ENCODE results near the gene MYO1E.
"Not testable (repeated sequence)": the region's sequence is repeated elsewhere in the genome, so short reads cannot be mapped to it uniquely, and the experiment has no call there.

Gene MYO1E

DNA sequence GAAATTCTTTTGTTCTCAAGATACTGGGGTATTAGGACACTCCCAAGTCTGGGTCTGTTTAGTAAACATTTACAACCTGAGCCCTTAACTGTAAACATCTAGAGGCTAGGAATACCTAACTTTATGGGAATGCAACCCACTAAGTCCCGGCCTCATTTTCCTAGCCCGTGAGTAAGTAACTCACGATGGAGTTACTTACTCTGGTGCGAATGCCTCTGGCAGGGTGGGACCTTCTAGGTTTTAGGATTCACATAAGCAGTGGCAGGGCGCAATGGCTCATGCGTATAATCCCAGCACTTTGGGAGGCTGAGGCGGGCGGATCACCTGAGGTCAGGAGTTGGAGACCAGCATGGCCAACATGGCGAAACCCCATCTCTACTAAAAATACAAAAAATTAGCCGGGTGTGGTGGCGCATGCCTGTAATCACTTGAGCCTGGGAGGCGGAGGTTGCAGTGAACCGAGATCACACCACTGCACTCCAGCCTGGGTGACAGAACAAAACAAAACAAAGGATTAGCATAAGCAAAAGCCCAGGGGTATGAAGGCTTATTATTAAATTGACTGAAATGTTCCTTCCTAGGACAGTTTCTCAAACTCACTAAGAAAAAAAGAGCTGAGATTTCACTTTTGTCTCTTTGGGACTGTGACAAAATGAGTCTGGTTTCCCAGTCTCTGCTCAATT, 14.7 kb upstream of the MYO1E start:
- not testable (repeated sequence) for DNase-seq

DNA sequence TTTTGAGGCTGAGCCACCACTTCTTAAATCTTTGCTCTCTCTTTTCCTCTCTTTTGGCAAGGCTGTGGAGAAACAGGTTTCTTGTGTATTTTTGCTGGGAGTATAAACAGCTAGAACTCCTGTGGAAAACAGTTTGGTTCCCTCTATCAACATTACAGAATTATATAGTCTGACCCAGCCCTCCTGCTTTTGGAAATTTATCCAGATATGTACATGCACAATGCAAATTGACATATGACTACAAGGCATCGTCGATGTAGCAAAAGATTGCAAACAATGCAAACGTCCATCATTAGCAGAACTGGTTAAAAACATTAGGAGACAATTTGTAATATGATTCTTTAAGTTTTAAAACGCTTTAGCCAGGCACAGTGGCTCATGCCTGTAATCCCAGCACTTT, 12.5 kb upstream of the MYO1E start:
- no peak for DNase-seq

DNA sequence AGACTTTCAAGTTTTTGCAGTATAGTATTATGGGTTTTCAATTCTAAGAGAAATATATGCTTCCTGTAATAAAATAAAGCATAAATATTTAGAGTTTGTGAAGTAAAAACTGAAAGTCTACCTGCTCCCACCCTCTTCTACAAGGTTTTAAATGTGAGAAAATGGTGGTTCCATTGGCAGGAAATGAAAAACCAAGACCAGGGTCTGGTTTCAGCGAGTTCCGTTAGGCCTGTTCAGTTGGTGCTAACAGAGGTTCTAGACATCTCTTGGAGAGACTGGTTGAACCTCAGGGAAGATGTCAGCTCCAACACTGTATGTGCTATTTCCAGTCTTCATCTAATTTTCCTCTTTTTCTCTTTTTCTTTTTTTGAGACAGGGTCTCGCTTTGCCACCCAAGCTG, 11.8 kb upstream of the MYO1E start:
- DNase-seq = no peak

DNA sequence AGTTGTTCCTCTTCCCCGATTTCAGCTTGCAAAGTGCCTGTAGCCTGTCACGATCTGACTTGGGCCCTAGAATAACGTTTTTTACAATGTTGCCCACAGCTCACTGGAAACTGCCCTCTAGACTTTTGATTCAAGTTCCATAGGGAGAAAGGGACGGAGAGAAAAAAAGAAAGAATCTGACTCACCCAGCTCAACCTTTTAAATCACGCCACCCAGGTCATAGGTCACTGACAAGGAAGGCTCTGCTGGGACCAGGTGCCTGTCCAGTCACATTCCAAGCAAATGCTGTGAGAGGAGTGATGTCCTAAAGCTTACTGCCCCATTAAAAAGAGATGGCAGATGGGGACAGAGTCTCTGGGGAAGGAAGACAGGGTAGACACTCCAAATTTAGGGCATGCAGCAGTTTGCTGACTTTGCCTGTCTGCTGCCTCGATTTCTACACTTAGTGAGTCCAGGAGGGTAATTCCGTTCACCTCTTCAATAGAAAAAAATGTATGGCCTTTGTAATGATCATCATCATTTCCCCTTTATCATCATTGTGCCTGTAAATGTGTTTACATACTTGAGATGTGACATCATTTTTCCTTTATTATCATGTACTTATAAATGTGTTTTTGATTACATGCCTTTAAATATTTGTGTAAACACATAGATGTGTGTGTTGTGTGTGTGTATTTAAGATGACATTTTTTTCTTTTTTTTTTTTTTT, 8.4 kb upstream of the MYO1E start:
- DNase-seq = no peak

DNA sequence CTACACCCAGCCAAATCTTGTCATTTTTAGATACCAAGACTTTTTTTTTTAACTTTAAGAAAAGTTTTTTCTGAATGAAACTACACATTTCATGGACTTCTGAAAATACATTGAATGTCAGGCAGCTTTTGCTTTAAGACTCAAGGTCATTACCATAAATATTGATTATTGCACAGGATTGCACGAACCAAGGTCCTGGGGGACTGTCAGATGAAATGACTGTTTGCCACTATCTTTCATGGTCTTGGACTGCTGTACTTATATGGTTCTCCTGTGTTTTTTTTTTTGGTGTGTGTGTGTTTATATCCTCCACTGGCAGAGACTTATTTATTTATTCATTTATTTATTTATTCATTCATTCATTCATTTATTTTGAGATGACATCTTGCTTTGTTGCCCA, 6.9 kb upstream of the MYO1E start:
- no peak for DNase-seq

DNA sequence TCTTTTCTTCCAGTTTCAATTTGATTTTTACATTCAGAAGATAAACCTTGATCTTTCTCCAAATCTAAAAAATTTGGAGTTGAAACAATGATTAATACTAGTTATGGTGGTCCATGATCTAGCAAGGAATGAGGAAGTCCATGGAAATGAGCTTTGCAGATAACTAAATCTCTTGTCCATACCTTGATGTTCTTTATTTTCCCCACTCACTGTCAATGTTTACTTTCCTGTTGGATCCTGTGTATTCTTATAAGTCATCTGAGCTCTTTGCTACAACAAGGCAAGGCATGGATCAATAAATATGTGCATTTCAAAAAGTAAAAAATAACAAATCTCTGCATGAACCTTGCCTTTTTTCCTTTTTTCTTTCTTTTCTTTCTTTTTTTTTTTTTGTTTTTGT, 6.2 kb upstream of the MYO1E start:
- DNase-seq = no peak

DNA sequence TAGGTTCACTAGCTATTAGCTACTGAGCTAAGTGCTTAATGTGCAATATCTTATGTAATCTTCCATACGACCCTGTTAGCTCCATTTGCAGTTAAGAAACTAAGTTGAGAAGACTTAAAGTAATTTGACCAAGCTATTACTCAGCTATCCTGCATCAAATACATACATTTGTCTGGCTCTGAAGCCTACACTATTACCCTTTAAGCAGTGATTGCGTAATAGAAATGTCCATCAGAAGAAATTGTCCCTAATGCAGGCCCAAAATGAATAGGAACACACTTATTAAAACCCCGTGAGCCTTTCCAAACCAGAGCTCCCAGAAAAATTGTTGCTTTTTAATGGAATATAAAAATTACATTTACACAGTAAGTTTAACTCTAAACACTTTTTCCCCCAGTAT, 5.3 kb upstream of the MYO1E start:
- DNase-seq = no peak

DNA sequence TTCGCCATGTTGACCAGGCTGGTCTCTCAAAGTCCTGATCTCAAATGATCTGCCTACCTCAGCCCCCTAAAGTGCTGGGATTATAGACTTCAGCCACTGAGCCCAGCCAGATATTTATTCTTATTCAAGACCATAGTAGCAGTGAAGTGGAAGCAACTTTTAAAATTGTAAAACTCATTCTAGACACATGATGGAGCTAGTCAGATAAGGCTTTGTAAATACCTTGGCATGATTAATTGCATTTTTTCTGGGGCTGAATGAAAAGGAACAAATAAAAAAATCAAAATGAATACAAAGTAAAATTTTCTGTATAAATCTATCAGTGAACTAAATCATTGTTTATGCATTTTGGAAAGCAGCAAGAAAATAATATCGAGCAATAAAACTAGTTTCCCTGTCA, 4.1 kb upstream of the MYO1E start:
- no peak for DNase-seq

DNA sequence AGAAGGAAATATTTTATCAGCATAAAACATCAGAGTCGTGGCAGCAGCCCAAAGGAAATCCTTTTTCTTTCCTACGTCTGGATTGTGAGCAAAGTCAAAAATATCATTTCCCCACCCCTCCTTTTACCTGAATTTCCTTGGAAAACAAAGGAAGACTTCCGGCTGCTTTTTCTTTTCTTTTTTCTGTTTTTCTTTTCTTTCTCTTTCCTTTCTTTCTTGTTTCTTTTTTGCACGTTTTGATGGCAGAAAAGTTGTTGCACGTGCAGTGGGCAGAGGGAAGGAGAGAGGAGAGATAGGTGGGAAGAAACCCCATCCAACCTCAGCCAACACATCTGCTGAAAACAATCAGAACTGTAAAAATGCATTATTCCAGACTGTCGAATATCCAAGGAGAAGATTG, 544 bp upstream of the MYO1E start:
- no peak for DNase-seq

DNA sequence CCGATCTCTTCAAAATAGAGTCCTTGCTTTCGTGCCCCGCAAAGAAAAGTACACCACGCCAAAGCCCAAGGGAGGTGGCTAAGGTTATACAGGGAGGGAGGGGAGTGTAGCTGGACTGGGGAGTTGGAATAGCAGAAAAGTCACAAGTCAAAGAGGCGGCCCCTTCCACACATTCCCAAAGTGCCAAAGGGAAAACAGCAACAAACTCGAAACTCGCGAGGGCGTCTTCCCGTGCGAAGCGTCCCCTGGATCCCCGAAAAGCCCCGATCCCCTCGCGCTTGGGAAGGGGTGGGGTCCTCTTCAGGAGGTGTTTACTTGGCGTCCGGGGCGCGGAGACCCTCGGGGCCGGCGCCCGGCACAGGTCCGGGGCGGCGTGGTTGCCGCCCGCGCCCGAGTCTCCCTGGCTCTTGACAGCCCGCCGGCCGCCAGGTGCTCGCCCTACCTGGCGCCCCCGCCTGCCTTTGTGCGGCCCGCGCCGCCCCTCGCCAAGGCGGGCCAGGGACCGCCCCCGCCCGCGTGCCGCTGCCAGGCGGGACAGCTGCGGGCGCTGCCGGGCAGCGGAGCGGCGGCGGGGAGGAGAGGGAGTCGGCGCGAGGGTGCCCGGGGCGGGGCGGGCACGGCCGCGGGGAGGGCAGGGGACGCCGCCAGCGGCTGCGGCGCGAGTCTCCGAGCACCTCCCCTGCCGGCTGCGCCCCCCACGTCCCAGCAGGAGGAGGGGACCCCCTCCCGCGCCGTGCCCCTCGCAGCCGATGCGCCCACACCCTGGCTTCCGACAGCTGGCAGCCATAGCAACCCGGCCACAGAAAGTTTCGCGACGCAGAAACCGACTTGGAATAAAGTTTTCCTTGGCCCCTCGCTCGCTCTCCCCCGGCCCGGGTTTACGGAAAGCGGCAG, 966 bp downstream of the MYO1E start:
- peak; percentile 39 for DNase-seq

DNA sequence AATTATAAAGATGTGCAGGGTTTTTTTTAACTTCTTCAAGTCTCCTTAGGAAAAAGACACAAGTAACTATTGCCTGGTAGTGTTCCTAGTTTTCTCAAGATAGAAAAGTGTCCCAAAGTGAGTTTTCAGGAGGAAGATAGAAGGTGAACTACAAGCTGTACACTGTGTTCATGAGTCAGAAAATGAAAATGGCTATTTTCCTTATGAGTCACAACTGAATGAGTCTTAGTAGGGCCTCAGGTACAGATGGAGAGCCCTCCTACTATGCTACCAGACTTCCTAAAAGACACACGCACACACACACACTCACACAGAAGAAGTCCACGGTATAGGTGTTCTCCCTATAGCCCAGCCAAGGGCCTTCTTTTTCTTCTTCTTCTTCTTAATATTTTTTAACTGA, 3.1 kb downstream of the MYO1E start:
- DNase-seq = no peak

DNA sequence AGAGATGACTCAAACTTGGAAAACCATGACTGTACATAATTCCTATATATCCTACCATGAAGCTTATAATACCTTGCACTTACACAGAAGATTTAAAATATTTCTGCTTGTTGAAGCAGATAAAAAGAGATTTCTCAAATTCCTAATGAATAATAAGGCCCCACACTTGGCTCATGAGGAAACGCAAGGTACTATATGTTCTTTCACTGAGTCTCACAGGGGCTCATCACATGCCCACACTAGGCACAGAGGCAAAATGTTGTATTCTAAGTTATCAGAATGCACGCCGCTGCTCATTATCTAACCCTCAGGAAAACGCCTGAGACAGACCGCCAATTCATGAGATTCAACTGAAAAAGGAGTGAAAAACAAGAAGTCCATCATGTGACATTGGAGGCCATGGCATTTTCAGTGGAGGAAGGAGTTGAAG, 5.6 kb downstream of the MYO1E start:
- no peak for DNase-seq

DNA sequence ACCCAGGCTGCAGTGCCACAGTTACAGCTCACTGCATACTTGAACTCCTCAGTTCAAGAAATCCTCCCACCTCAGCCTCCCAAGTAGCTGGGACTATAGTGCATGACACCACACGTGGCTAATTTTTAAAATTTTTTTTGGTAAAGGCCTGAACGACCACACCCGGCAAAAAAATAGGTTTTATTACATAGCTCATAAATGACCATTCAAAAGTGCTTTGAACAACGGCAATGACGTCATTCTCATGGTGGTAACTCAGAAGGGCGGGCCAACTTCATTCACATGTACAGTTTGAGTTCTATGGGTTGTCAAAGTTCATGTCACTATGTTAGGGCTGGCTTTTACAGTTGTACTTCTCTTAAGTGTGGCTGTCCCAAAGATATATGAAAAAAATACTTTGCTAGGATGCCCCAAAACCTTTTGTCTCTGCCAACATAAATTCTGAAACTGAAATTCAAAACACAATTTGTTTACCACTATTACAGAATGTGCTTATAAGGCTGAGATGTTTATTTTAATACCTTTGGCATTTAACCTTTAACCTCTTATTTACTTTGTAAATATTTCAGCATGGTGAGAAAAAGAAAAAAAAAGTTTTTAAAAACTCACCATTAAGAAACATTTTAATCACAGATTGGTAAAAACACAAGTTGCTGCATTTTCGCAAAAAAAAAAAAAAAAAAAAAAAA, 6.2 kb downstream of the MYO1E start:
- no peak for DNase-seq

DNA sequence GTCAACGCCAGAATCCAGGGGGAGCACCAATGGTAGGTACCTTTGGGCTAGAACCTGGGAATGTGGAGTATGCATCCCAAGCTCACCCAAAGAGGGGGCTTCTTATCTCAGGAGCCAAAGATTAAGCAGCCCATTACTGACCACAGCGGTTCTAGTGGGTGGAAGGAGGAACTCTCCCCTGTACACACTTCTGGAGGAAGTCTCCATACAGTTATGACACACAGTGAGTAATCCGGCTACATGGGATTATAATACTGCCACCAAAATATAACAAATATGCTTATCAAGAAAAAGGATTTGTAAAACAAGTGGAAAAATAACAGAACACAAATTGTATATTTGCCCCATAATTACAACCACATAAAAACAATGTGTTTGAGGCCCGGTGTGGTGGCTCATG, 8.4 kb downstream of the MYO1E start:
- no peak for DNase-seq

DNA sequence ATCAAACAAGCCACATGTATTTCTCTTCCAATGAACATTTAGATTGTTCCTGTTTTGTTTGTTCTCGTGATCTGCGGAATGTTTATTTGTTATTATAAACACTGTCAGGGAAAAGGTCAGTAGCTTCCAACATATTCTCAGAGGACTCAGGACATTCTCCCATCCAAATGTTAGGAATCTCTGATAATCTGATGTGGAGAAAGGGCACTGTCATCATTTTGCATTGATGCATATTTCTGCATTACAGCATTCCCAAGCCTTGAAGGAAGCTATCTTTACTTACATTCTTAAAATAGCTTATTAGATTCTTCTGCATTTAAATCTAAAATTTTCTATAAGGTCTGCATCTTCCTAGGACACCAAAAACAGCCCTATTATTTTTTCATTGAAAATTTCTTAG, 10.3 kb downstream of the MYO1E start:
- DNase-seq = no peak

DNA sequence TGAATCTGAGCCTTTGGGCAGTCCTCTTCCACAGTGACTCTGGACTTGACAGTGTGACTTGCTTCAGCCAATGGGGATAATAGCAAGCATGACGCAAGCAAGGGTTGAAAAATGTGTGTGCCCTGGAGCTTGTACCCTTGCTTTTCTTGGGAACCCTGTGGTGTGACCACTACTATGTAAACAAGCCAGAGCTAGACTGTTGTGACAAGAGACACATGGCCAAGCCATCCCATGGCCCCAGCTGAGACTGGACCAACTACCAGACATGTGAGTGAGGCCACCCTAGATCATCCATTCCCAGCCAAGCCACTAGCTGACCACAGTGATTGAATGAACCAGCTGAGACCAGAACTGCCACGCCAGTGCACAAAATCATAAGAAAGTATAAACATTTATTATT, 11.8 kb downstream of the MYO1E start:
- no peak for DNase-seq

DNA sequence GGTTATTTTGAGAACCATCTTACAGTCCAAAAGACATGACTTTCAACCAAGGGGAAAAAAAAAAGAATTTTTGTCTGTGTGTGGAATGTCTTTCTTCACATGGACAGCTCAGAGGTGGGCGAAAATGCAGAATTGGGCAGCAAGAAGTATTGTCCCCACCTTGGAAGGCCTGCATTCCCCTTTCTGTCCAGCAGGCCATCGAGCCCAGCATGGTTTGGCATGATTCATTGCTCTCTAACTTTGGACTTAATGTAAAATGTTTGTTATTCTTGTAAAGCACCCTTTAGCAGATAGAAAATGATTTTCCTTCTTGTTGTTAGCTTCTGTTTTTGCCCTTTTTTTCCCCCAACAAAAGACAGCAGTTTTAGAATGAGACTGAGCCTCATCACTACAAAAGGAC, 12.4 kb downstream of the MYO1E start:
- no peak for DNase-seq

DNA sequence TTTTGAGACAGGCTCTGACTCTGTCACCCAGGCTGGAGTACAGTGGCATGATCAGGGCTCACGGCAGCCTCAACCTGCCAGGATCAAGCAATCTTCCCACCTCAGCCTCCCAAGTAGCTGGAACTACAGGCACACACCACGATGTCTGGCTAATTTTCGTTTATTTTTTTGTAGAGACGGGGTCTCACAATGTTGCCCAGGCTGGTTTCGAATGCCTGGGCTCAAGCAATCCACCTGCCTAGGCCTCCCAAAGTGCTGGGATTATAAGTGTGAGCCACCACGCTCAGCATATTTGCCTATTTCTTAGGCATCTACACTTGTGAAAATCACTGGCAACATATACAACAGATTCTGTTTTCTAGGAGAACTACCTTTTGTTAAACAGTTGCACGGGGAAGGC, 16.9 kb downstream of the MYO1E start:
- DNase-seq = no peak

DNA sequence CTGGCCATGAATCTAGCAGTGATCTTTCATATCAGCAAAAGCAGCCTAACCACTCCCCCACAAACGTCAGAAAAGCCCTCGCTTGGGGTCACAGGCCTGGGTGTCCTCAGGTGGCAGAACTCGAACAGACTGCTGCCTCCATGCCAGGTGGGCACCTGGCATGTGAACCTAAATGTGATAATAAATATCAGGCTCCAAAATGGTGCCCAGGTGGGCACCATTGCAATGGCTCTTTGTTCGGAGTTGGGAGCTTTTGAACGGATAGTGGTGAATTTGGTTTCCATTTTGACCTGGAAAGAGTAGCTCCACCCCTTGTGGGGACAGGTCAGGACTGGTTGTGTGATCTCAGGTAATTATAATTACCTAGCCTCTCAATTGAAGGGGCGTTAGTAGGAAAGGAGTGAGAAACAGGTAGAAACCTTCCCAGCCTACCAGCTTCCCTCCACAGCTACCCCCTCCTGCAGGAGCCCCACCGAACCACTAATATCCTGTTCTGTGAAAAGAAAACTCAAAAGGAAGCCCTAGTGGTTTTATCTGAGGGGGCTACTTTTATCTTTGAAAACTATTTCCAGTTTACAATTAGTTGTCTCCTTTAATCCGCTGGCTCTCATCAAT, 18.1 kb downstream of the MYO1E start:
- no peak for DNase-seq

DNA sequence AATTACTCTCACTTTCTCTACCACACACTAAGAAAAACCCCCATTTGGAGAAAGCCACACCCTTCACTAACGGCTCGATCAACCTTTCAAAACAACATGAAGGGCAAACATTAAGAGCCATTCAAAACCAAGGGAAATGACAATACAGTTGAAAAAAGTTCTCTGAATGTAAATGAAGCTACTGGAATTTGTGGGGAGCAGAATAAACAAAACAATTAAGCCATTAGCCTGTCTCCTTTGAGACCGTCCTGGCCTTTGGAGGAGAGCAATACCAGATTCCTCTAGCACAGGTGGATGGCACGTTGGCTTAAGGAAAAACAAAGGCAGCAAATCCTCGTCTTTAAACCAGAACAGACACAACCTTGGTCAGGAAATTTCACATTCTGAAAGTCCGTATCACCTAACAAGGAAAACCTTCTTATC, 18.7 kb downstream of the MYO1E start:
- no peak for DNase-seq

DNA sequence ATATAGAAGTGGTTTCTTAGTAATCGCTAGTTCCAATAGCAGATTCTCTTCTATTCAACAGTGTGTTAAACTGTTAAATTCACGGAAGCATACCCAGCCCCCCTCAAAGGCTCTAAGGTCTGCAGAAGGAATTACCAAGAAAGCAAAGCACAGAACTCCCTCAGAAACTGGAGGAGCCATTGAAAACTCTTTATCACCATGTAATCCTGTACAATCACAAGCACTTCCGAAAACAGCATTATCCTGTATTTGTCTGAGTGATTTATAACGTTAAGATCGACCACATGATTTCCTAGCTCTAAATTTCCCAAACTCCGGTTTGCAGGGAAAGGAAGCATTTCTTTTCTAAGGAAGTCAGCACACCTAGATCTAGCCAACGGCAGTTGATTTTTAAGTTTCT, 20.0 kb downstream of the MYO1E start:
- DNase-seq = no peak

DNA sequence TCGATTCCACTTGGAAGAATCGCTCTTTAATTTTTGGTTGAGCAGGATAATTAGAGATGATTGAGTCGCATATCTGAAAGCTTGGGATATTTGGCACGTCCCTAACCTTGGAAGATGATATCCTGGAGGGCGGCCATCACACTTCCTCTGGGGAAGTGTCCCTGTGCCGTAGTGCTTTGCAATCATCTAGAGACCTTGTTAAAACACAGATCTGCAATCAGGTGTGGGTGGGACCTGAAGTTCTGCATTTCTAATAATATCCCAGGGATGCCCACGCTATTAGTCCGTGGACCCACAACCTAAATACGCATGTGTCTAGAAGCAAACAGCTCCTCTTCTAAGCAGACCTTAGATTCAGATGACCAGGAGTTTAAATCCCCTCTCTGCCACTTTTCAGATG, 20.5 kb downstream of the MYO1E start:
- no peak for DNase-seq

DNA sequence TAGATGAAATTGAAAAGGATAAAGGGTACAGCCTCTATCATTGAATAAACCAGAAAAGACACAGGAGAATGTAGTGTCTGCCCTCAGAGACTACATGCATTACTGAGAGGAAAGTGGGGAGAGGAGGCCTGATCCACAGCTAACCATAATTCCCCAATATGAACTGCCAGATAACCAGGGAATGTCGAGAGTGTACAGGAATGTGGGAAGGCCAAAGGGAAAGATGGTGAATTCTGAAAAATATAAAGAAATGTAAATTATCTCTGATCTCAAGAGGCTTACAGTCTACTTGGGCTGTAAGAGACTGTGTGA, 22.3 kb downstream of the MYO1E start:
- DNase-seq = no peak

Measured in NCI-H774 (cell line).